K562 (cell line): ENCODE data around the gene TMED4.

Source experiments
- BRD4 ChIP-seq: fragments of 200-600 bp; sonication (generic); IDR thresholded peaks from 2 replicates; pipeline ENCODE4 v1.6.1; 2017; ENCODE audit warnings: inconsistent platforms
- HNRNPL ChIP-seq: fragments of 200-400 bp; formaldehyde crosslinking; IDR thresholded peaks from 2 replicates; pipeline ENCODE4 v1.6.1; 2017; ENCODE audit warnings: low read depth, mild to moderate bottlenecking, low read length
- POLR2A ChIP-seq: fragments of 450-650 bp; conservative IDR thresholded peaks from 2 replicates; pipeline ENCODE4 v1.6.1; 2016
- XRCC4 ChIP-seq: IDR thresholded peaks from one replicate; pipeline ENCODE4 v1.6.1; 2011; ENCODE audit not compliant: insufficient read depth, insufficient read length; ENCODE audit errors: extremely low read depth
- ZFX ChIP-seq: sonication (generic); formaldehyde crosslinking; IDR thresholded peaks from 2 replicates; pipeline ENCODE4 v1.8.0; 2022; ENCODE audit warnings: mild to moderate bottlenecking, missing genetic modification reagents, moderate library complexity
- ZNF263 ChIP-seq: sonication (generic); formaldehyde crosslinking; IDR thresholded peaks from 2 replicates; pipeline ENCODE4 v1.8.0; 2022; ENCODE audit warnings: mild to moderate bottlenecking, missing genetic modification reagents, borderline replicate concordance
- ZNF282 ChIP-seq: sonication (generic); formaldehyde crosslinking; IDR thresholded peaks from 2 replicates; pipeline ENCODE4 v1.8.1; 2023; ENCODE audit warnings: missing genetic modification reagents
- TF ChIP-seq, protein P1 (sequence below): fragments of 200-600 bp; sonication (generic); IDR thresholded peaks from one replicate; pipeline ENCODE4 v1.6.1; 2012; ENCODE audit warnings: mild to moderate bottlenecking, low read depth, low read length, inconsistent platforms
- TF ChIP-seq, protein P2 (sequence below), 3 experiments: IDR thresholded peaks in 2 of 3; conservative IDR thresholded peaks in 1 of 3; 2 replicates each; pipeline ENCODE4 v1.5.1; 2011 to 2012; ENCODE audit warnings: low read length in 3 of 3, mild to moderate bottlenecking in 3 of 3, control low read depth in 2 of 3, improper control_type of control experiment in 1 of 3, inconsistent platforms in 1 of 3, low read depth in 1 of 3, mixed read lengths in 1 of 3, moderate library complexity in 1 of 3; ENCODE audit not compliant: insufficient read depth in 2 of 3

DNA sequence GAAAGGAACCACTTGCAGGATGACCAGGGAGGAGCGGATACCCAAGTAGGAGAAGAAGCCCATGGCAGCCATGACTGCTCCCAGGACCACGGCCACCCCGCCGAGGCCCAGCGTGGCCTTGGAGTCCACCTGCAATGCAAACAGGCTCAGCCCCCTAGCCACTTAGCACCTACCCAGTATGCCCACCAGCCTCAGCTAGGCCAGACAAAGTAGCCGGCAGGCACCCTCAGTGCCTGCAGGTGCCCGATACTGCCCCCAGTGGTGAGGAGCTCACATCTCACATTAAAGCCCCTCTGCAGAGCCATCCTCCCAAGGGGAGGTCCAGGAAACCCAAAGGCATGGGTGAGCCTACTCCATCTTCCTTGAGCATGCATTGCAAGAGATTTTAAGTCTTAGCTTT, 47.5 kb downstream of the TMED4 start:
- TF ChIP-seq BRD4 (no peak), XRCC4 (no peak), POLR2A (no peak), ZNF282 (CRISPR knock-in tag) (no peak), ZNF263 (CRISPR knock-in tag) (no peak), ZFX (no peak), HNRNPL (no peak)
- TF ChIP-seq, protein P1, sequence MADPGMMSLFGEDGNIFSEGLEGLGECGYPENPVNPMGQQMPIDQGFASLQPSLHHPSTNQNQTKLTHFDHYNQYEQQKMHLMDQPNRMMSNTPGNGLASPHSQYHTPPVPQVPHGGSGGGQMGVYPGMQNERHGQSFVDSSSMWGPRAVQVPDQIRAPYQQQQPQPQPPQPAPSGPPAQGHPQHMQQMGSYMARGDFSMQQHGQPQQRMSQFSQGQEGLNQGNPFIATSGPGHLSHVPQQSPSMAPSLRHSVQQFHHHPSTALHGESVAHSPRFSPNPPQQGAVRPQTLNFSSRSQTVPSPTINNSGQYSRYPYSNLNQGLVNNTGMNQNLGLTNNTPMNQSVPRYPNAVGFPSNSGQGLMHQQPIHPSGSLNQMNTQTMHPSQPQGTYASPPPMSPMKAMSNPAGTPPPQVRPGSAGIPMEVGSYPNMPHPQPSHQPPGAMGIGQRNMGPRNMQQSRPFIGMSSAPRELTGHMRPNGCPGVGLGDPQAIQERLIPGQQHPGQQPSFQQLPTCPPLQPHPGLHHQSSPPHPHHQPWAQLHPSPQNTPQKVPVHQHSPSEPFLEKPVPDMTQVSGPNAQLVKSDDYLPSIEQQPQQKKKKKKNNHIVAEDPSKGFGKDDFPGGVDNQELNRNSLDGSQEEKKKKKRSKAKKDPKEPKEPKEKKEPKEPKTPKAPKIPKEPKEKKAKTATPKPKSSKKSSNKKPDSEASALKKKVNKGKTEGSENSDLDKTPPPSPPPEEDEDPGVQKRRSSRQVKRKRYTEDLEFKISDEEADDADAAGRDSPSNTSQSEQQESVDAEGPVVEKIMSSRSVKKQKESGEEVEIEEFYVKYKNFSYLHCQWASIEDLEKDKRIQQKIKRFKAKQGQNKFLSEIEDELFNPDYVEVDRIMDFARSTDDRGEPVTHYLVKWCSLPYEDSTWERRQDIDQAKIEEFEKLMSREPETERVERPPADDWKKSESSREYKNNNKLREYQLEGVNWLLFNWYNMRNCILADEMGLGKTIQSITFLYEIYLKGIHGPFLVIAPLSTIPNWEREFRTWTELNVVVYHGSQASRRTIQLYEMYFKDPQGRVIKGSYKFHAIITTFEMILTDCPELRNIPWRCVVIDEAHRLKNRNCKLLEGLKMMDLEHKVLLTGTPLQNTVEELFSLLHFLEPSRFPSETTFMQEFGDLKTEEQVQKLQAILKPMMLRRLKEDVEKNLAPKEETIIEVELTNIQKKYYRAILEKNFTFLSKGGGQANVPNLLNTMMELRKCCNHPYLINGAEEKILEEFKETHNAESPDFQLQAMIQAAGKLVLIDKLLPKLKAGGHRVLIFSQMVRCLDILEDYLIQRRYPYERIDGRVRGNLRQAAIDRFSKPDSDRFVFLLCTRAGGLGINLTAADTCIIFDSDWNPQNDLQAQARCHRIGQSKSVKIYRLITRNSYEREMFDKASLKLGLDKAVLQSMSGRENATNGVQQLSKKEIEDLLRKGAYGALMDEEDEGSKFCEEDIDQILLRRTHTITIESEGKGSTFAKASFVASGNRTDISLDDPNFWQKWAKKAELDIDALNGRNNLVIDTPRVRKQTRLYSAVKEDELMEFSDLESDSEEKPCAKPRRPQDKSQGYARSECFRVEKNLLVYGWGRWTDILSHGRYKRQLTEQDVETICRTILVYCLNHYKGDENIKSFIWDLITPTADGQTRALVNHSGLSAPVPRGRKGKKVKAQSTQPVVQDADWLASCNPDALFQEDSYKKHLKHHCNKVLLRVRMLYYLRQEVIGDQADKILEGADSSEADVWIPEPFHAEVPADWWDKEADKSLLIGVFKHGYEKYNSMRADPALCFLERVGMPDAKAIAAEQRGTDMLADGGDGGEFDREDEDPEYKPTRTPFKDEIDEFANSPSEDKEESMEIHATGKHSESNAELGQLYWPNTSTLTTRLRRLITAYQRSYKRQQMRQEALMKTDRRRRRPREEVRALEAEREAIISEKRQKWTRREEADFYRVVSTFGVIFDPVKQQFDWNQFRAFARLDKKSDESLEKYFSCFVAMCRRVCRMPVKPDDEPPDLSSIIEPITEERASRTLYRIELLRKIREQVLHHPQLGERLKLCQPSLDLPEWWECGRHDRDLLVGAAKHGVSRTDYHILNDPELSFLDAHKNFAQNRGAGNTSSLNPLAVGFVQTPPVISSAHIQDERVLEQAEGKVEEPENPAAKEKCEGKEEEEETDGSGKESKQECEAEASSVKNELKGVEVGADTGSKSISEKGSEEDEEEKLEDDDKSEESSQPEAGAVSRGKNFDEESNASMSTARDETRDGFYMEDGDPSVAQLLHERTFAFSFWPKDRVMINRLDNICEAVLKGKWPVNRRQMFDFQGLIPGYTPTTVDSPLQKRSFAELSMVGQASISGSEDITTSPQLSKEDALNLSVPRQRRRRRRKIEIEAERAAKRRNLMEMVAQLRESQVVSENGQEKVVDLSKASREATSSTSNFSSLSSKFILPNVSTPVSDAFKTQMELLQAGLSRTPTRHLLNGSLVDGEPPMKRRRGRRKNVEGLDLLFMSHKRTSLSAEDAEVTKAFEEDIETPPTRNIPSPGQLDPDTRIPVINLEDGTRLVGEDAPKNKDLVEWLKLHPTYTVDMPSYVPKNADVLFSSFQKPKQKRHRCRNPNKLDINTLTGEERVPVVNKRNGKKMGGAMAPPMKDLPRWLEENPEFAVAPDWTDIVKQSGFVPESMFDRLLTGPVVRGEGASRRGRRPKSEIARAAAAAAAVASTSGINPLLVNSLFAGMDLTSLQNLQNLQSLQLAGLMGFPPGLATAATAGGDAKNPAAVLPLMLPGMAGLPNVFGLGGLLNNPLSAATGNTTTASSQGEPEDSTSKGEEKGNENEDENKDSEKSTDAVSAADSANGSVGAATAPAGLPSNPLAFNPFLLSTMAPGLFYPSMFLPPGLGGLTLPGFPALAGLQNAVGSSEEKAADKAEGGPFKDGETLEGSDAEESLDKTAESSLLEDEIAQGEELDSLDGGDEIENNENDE: no peak
- TF ChIP-seq, protein P2, sequence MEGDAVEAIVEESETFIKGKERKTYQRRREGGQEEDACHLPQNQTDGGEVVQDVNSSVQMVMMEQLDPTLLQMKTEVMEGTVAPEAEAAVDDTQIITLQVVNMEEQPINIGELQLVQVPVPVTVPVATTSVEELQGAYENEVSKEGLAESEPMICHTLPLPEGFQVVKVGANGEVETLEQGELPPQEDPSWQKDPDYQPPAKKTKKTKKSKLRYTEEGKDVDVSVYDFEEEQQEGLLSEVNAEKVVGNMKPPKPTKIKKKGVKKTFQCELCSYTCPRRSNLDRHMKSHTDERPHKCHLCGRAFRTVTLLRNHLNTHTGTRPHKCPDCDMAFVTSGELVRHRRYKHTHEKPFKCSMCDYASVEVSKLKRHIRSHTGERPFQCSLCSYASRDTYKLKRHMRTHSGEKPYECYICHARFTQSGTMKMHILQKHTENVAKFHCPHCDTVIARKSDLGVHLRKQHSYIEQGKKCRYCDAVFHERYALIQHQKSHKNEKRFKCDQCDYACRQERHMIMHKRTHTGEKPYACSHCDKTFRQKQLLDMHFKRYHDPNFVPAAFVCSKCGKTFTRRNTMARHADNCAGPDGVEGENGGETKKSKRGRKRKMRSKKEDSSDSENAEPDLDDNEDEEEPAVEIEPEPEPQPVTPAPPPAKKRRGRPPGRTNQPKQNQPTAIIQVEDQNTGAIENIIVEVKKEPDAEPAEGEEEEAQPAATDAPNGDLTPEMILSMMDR (IDR thresholded peaks at IDR 0.05 in 2 of 3, conservative IDR thresholded peaks at IDR 0.05 in 1 of 3; ENCODE audit: insufficient read depth in 2 of 3, low read depth in 1 of 3, low read length in 3 of 3): peak; percentile 77 to 89 (median 82)
